ENCODE measurements around the gene RBM45. TPM values are rescaled to one million over a fixed set of nuclear protein-coding genes. Genes with fewer than 3 reads are reported as not detected.
A peak's percentile ranks its signal among the peaks of the same experiment; 100 is the strongest.

RBM45 gene, protein sequence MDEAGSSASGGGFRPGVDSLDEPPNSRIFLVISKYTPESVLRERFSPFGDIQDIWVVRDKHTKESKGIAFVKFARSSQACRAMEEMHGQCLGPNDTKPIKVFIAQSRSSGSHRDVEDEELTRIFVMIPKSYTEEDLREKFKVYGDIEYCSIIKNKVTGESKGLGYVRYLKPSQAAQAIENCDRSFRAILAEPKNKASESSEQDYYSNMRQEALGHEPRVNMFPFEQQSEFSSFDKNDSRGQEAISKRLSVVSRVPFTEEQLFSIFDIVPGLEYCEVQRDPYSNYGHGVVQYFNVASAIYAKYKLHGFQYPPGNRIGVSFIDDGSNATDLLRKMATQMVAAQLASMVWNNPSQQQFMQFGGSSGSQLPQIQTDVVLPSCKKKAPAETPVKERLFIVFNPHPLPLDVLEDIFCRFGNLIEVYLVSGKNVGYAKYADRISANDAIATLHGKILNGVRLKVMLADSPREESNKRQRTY
- total RNA-seq (2022) (12.7 and 14.5 TPM in 2 replicates), Bru-seq, nascent RNA (percentile 69 among the genes with signal in this experiment), BruChase-seq, experiment 1, labeled RNA remaining after a 6-hour chase (percentile 59 among the genes with signal in this experiment), BruChase-seq, experiment 2, labeled RNA remaining after a 2-hour chase (percentile 71 among the genes with signal in this experiment)
- long read RNA-seq, transcript RBM45-207 (10 exons, 1,788 nt), result minor isoform, 6 of 25 reads
- long read RNA-seq, transcript RBM45-201 (10 exons, 1,785 nt), result major isoform, 11 of 25 reads
- long read RNA-seq, partial matches to known transcripts, result 0 of 25 reads
- long read RNA-seq, other reads (novel, unspliced or antisense), result 8 of 25 reads

DNA sequence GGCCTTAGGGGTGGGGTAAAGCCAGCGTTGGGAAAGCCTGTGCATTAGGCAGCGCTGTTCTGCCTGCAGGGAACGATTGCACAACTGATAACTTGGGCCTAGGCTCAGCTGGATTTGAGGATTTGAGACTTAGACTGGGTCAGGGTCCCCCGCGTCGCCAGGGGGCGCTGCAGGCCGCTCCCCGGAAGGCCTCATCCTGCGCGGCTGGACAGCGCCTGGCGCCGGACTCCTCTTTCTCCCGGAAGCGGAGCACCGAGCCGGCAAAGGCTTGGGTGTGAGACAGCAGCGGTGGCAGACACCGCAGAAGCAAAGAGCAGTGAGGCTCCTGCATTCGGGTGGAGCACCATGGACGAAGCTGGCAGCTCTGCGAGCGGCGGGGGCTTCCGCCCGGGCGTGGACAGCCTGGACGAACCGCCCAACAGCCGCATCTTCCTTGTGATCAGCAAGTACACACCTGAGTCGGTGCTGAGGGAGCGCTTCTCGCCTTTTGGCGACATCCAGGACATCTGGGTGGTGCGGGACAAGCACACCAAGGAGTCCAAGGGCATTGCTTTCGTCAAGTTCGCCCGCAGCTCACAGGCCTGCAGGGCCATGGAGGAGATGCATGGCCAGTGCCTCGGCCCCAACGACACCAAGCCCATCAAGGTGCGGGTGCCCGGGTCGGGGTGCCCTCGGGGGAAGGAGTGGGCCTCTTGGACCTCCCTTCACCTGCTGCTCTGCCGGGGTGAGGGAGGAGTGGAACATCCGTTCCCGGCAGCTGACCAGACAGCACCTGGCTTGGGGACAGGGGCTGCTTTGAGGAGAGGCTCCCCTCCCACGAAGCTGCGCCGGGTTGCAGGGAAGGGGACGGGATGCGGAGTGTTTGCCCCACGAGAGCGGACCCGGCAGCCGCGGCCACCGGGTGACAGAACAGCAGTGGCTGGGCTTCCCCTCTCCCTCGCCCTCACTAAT, at the start of gene RBM45:
RBM45 (plus strand) TSS at position 236 of the 951 bp plus-strand sequence; CDS start at position 346, 110 bp downstream.
- Mint-ChIP-seq H3K4me3 (ENCODE audit: unreplicated experiment) (peak within 1 kb of the TSS; percentile 93), H3K27me3 (ENCODE audit: insufficient read depth, unreplicated experiment) (no peaks in the 10 kb centered on the region), H3K9me3 (ENCODE audit: unreplicated experiment) (no peaks in the 10 kb centered on the region), H3K27ac (ENCODE audit: low read depth, unreplicated experiment) (peak within 1 kb of the TSS; percentile 87), H3K36me3 (ENCODE audit: insufficient read depth, unreplicated experiment) (peaks cover 7% of the 10 kb centered on the region), H3K4me1 (ENCODE audit: insufficient read depth, unreplicated experiment) (peaks cover 7% of the 10 kb centered on the region)
- intact Hi-C loops (cut with micrococcal nuclease), result loop anchor here (1.0 to 10.0 kb wide), 5 partner anchors 129 to 1162 kb away; no protein-coding TSS in a partner anchor
- BruUV-seq (replicated peaks), result no TSS peak
- ChIA-PET CTCF (interaction anchor here (0.5 to 6.1 kb wide), 41 partner anchors 12 to 379 kb away, joined by 3 to 67 read pairs (median 4); no protein-coding TSS in a partner anchor), POLR2A (interaction anchor here (0.6 to 4.8 kb wide), 26 partner anchors 11 to 411 kb away, joined by 3 to 61 read pairs (median 4); partner anchors contain the start of genes OSBPL6, PJVK and PRKRA)
- DNase-seq (ENCODE audit: unreplicated experiment), result peak; percentile 97
- TF ChIP-seq, protein P1, sequence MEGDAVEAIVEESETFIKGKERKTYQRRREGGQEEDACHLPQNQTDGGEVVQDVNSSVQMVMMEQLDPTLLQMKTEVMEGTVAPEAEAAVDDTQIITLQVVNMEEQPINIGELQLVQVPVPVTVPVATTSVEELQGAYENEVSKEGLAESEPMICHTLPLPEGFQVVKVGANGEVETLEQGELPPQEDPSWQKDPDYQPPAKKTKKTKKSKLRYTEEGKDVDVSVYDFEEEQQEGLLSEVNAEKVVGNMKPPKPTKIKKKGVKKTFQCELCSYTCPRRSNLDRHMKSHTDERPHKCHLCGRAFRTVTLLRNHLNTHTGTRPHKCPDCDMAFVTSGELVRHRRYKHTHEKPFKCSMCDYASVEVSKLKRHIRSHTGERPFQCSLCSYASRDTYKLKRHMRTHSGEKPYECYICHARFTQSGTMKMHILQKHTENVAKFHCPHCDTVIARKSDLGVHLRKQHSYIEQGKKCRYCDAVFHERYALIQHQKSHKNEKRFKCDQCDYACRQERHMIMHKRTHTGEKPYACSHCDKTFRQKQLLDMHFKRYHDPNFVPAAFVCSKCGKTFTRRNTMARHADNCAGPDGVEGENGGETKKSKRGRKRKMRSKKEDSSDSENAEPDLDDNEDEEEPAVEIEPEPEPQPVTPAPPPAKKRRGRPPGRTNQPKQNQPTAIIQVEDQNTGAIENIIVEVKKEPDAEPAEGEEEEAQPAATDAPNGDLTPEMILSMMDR (IDR thresholded peaks at IDR 0.05; ENCODE audit: unreplicated experiment), result peak; percentile 94

DNA sequence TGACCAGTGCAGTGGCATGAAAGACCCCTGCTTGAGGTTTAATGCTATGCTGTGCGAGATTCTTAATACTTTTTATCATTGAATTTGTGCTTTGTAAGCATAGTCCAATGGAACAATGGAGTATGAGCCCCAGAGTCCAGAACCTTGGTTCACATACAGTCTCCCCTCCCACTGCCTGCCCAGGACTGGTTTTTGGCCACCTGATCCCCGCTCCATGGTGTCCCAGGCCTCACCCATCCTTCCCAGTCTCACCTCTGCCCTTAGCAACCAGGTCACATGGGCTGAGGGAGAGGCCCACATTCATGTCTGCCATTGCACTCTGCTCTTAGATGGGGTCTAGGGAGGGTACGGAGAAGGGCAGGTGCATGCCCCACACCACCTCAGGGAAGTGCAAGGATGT, 45.9 kb upstream of the RBM45 start:
- peaks cover 41% of the 10 kb centered on the region for H3K27me3 Mint-ChIP-seq (ENCODE audit: insufficient read depth, unreplicated experiment)
- no peaks in the 10 kb centered on the region for H3K36me3 Mint-ChIP-seq (ENCODE audit: insufficient read depth, unreplicated experiment)

DNA sequence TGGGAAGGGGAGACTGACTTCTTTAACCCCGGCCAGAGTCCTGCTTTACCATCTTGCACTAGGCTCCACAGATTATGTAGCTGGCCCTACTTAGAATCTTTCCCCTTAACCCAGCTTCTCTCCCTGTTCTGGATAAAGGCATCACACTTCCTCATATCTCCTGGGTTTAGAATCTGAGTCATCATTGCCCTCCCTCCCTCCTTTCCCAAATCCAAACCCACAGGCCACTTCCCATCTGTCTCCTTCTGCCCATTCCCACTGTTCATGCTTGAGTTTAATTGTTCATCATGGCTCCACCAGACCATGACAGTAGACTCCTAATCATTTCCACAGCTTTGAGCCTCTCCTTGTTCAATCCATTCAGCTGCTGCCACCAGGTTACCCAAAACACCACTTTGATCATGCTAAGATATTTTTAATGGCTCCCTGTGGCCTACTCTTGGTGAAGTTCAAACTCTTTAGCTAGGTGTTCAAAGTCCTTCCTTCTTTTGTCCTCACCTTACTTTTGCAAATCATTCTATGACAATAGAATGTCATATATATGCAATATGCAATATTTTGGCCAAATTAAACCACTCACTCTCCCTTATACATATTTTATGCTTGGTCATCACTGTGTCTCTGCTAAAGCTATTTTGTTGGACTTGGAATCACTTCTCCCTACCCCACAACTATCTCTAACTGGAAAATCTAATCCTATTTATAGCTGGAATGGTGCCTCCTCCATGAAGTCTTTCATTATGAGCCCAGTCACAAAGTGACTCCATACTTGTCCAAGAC, 45.2 kb upstream of the RBM45 start:
- POLR2A ChIA-PET, result no interaction called here
- H3K27me3 Mint-ChIP-seq (ENCODE audit: insufficient read depth, unreplicated experiment), result peaks cover 46% of the 10 kb centered on the region
- H3K4me3 Mint-ChIP-seq (ENCODE audit: unreplicated experiment), result no peak overlapping the region
- no peaks in the 10 kb centered on the region for H3K4me1 Mint-ChIP-seq (ENCODE audit: insufficient read depth, unreplicated experiment)
- H3K36me3 Mint-ChIP-seq (ENCODE audit: insufficient read depth, unreplicated experiment), result no peaks in the 10 kb centered on the region
- TF ChIP-seq, protein P1 (IDR thresholded peaks at IDR 0.05; ENCODE audit: unreplicated experiment), result no peak
- DNase-seq (ENCODE audit: unreplicated experiment), result no peak
- intact Hi-C loops (cut with micrococcal nuclease), result loop anchor here (5.0 kb wide), 1 partner anchor 85 kb away; no protein-coding TSS in a partner anchor
- no TSS peak for BruUV-seq (replicated peaks)
- no peaks in the 10 kb centered on the region for H3K9me3 Mint-ChIP-seq (ENCODE audit: unreplicated experiment)
- H3K27ac Mint-ChIP-seq (ENCODE audit: low read depth, unreplicated experiment), result no peak overlapping the region
- CTCF ChIA-PET, result interaction anchor here (1.3 kb wide), 1 partner anchor 84 kb away, joined by 4 read pairs; no protein-coding TSS in a partner anchor

More for the DNA sequence above, 45.9 kb upstream of the RBM45 start:
- POLR2A ChIA-PET, result no interaction called here
- Mint-ChIP-seq H3K4me3 (ENCODE audit: unreplicated experiment) (no peak overlapping the region), H3K27ac (ENCODE audit: low read depth, unreplicated experiment) (no peak overlapping the region), H3K4me1 (ENCODE audit: insufficient read depth, unreplicated experiment) (no peaks in the 10 kb centered on the region), H3K9me3 (ENCODE audit: unreplicated experiment) (no peaks in the 10 kb centered on the region)
- no TSS peak for BruUV-seq (replicated peaks)
- intact Hi-C loops (cut with micrococcal nuclease), result loop anchor here (5.0 kb wide), 1 partner anchor 84 kb away; no protein-coding TSS in a partner anchor
- no peak for DNase-seq (ENCODE audit: unreplicated experiment)
- CTCF ChIA-PET, result no interaction called here
- TF ChIP-seq, protein P1 (IDR thresholded peaks at IDR 0.05; ENCODE audit: unreplicated experiment), result no peak

All from MCF 10A (cell line).